ENCODE results near the gene ZNF579.

ZNF579 gene

DNA sequence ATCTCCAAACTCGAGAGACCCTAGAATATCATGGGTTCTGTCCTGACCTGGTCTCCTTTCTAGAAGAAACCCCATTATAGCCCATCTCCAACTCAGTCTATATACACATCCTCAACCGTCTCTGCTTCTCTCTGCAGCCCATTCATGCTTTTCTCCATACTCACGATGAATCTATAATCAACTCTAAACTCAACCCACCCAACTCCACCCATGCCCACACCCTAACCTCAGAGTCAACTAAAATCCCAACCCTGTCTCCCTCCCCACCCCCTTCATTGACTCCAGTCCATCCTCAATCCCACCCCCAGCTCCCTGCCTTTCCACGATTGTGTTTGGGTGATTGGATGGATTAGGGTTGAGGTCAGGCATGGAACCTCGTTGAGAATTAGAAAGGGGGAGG lies 37.1 kb downstream of the ZNF579 start:
- Histone ChIP-seq H3K9ac (ENCODE audit: low read length) (no peak overlapping the region), H3K27me3 (ENCODE audit: control insufficient read depth in 1 of 2, insufficient read depth in 2 of 2, low read length in 2 of 2) (peaks cover 0 to 24% of the 10 kb centered on the region in 2 donors), H3K4me3 (ENCODE audit: low read depth in 1 of 2, low read length in 2 of 2) (no peak overlapping the region), H3K27ac (ENCODE audit: low read depth, low read length) (no peak overlapping the region), H3K9me3 (ENCODE audit: low read length) (no peaks in the 10 kb centered on the region), H3K4me1 (ENCODE audit: insufficient read depth, low read length) (no peaks in the 10 kb centered on the region), H3K36me3 (ENCODE audit: insufficient read depth, low read length) (no peaks in the 10 kb centered on the region)

DNA sequence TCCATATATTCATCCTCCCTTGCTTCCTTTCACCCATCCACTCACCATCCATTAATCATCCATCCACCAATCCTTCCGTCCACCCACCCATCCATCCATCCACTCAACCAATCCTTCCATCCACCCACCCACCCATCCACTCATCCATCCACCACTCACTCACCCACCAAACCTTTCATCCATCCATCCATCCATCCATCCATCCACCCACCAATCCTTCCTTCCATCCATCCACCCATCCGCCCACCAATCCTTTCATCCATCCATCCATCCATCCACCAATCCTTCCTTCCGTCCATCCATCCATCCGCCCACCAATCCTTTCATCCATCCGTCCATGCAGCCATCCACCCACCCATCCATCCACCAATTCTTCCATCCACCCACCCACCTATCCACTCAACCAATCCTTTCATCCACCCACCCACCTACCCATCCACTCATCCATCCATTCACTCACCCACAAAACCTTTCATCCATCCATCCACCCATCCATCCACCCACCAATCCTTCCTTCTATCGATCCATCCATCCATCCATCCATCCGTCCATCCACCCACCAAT lies 38.3 kb downstream of the ZNF579 start:
- H3K9me3 ChIP-seq (ENCODE audit: low read length) = no peaks in the 10 kb centered on the region
- no peaks in the 10 kb centered on the region for H3K4me1 ChIP-seq (ENCODE audit: insufficient read depth, low read length)
- H3K27me3 ChIP-seq (ENCODE audit: control insufficient read depth in 1 of 2, insufficient read depth in 2 of 2, low read length in 2 of 2) = peaks cover 0 to 24% of the 10 kb centered on the region in 2 donors
- H3K27ac ChIP-seq (ENCODE audit: low read depth, low read length) = no peak overlapping the region
- H3K9ac ChIP-seq (ENCODE audit: low read length) = no peak overlapping the region
- H3K36me3 ChIP-seq (ENCODE audit: insufficient read depth, low read length) = no peaks in the 10 kb centered on the region
- no peak overlapping the region for H3K4me3 ChIP-seq (ENCODE audit: low read depth in 1 of 2, low read length in 2 of 2)

DNA sequence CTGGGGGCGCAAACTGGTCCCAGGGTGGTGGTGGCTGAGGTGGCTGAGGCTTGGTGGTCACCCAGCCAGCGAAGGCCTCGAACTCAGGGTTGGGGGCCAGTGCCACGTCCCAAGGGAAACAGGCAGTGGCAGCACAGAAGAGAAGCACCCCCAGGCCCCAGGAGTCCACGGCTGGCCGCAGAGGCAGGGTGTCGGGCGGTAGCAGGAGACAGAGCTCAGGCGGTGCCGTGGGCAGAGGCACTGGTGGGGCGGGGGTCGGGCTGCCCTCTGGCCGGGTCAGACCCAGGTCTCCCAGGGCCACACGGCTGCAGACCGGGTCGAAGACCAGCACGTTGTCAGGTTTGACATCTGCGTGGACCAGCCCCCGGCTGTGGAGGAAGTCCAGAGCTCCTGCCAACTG lies 39.6 kb downstream of the ZNF579 start:
- Histone ChIP-seq H3K27me3 (ENCODE audit: control insufficient read depth in 1 of 2, insufficient read depth in 2 of 2, low read length in 2 of 2) (peaks cover 0 to 16% of the 10 kb centered on the region in 2 donors), H3K4me1 (ENCODE audit: insufficient read depth, low read length) (no peaks in the 10 kb centered on the region), H3K4me3 (ENCODE audit: low read depth in 1 of 2, low read length in 2 of 2) (no peak overlapping the region)

DNA sequence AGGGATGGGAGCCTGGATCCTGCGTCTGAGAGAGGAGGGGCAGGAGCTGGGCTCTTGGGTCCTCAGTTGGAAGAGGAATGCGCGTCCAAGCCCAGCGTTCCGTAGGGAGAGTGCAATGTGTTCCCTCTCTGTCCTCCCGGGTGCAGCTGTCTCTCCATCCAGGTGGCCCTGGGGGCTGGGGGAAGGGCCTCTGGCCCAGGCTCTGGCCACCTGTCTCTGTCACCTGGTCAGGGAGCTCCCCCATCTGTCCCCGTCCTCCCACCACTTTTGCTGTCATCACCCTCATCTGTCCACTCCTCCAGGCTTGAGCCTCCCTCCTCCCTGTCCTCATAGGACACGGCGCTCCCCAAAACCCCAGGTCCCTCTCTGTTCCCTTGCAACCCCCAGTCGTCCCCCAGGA lies 40.0 kb downstream of the ZNF579 start:
- peaks cover 0 to 16% of the 10 kb centered on the region in 2 donors for H3K27me3 ChIP-seq (ENCODE audit: control insufficient read depth in 1 of 2, insufficient read depth in 2 of 2, low read length in 2 of 2)
- no peak overlapping the region for H3K27ac ChIP-seq (ENCODE audit: low read depth, low read length)
- no peaks in the 10 kb centered on the region for H3K4me1 ChIP-seq (ENCODE audit: insufficient read depth, low read length)

More for the DNA sequence above, 39.6 kb downstream of the ZNF579 start:
- Histone ChIP-seq H3K36me3 (ENCODE audit: insufficient read depth, low read length) (no peaks in the 10 kb centered on the region), H3K9ac (ENCODE audit: low read length) (no peak overlapping the region), H3K9me3 (ENCODE audit: low read length) (no peaks in the 10 kb centered on the region), H3K27ac (ENCODE audit: low read depth, low read length) (no peak overlapping the region)

DNA sequence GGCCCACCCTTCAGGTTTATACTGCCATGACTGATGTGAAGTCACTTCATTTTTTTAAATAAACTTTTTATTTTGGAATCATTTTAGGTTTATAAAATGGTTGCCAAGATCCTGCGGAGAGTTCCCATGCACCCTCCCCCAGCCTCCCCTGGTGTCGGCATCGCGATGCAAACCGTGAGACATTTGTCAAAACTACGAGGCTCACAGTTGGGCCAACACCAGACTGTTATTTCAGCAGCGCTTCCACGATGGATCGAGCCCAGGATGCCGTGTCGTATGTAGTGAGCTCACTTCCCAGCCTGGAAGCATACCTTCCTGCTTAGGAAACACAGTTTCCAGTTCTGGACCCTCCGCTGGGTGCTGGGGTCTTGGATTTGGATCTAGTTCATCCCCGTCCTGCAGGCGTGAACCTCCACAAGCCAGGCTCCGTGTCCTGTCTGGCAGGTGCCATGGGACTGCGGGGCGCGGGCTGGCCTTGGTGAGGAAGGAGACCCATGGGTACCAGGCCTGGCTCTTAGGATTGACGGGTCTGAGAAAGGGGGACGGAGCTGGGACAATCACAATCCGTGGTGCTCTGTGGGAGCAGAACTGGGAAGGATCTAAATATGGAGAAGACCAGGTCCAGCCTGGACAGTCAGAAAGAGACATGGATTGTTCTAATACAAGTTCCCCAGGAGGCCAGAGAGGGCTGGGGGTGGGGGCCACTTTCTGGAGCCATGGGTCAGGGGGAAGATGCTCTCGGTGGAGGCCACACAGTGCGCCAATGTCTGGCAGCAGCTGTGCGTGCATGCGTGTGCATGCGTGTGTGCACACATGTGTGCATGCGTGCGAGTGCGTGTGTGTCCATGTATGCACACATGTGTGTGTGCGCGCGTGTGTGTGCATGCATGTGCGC lies 41.3 kb downstream of the ZNF579 start:
- H3K9me3 ChIP-seq (ENCODE audit: low read length) = no peaks in the 10 kb centered on the region
- no peak overlapping the region for H3K4me3 ChIP-seq (ENCODE audit: low read depth in 1 of 2, low read length in 2 of 2)
- no peaks in the 10 kb centered on the region for H3K36me3 ChIP-seq (ENCODE audit: insufficient read depth, low read length)
- H3K4me1 ChIP-seq (ENCODE audit: insufficient read depth, low read length) = no peaks in the 10 kb centered on the region
- H3K9ac ChIP-seq (ENCODE audit: low read length) = no peak overlapping the region
- peaks cover 0 to 7% of the 10 kb centered on the region in 2 donors for H3K27me3 ChIP-seq (ENCODE audit: control insufficient read depth in 1 of 2, insufficient read depth in 2 of 2, low read length in 2 of 2)
- no peak overlapping the region for H3K27ac ChIP-seq (ENCODE audit: low read depth, low read length)

More for the DNA sequence above, 40.0 kb downstream of the ZNF579 start:
- no peak overlapping the region for H3K9ac ChIP-seq (ENCODE audit: low read length)
- no peaks in the 10 kb centered on the region for H3K36me3 ChIP-seq (ENCODE audit: insufficient read depth, low read length)
- no peaks in the 10 kb centered on the region for H3K9me3 ChIP-seq (ENCODE audit: low read length)
- no peak overlapping the region for H3K4me3 ChIP-seq (ENCODE audit: low read depth in 1 of 2, low read length in 2 of 2)

DNA sequence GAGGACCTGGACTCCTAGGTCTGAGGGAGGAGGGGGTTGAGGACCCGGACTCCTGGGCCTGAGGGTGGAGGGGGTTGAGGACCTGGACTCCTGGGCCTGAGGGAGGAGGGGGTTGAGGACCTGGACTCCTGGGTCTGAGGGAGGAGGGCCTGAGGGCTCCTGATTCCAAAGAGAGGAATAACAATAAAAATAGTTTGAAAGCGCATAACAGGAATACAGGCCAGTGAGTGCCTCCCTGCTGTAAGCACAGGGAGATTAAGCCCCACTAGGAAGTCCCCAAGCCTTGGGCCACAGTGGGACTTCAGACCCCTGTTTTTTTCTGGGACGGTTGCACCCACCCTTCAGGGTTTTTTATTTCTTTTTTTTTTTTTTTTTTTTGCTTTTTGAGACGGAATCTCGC lies 42.5 kb downstream of the ZNF579 start:
- peaks cover 0 to 4% of the 10 kb centered on the region in 2 donors for H3K27me3 ChIP-seq (ENCODE audit: control insufficient read depth in 1 of 2, insufficient read depth in 2 of 2, low read length in 2 of 2)
- H3K4me3 ChIP-seq (ENCODE audit: low read depth in 1 of 2, low read length in 2 of 2) = no peak overlapping the region
- no peak overlapping the region for H3K9ac ChIP-seq (ENCODE audit: low read length)
- H3K9me3 ChIP-seq (ENCODE audit: low read length) = no peaks in the 10 kb centered on the region
- H3K27ac ChIP-seq (ENCODE audit: low read depth, low read length) = no peak overlapping the region
- no peaks in the 10 kb centered on the region for H3K4me1 ChIP-seq (ENCODE audit: insufficient read depth, low read length)
- no peaks in the 10 kb centered on the region for H3K36me3 ChIP-seq (ENCODE audit: insufficient read depth, low read length)

DNA sequence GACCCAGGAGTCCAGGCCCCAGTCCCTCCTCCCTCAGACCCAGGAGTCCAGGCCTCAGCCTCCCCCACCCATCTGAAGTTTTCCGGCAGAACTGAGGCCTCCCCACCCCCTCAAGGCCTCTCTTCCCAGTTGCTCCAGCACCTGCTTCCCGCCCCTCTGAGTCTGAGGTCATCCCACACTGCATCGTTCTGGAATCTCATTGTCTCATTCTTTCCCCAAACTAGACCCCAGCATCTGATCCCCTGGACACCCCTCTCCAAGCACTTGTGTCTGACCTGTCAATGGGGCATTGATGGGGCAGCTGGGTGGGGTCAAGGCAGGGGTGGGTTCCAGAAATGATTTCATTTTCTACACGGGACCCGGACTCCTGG lies 42.9 kb downstream of the ZNF579 start:
- no peak overlapping the region for H3K9ac ChIP-seq (ENCODE audit: low read length)

DNA sequence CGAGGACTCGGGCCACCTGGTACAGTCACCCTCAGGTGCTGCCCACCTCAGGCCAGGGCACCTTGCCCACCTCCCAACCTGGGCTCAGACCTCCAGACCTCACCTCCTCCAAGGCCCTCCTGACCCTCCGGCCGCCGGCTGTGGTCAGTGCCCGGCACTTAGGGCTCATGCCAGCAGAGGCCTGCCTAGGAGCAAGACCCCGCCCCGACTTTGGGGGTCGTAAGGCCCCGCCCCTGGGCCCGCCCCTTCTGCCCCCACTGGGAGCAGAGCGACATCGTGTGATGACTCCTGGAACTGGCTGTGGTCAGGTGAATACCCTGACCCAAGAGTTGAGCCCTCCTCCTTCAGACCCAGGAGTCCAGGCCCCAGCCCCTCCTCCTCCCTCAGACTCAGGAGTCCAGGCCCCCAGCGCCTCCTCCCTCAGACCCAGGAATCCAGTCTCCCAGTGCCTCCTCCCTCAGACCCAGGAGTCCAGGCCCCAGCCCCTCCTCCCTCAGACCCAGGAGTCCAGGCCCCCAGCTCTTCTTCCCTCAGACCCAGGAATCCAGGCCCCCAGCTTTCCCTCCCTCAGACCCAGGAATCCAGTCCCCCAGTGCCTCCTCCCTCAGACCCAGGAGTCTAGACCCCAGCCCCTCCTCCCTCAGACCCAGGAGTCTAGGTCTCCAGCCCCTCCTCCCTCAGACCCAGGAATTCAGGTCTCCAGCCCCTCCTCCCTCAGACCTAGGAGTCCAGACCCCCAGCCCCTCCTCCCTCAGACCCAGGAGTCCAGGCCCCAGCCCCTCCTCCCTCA lies 43.5 kb downstream of the ZNF579 start, which contains the start of gene SBK2:
Gene SBK2, minus strand, starts transcription at position 183 of the 790 bp plus-strand sequence. CDS start 839 bp downstream, outside the sequence.
- H3K36me3 ChIP-seq (ENCODE audit: insufficient read depth, low read length) = no peaks in the 10 kb centered on the region
- H3K4me3 ChIP-seq (ENCODE audit: low read depth in 1 of 2, low read length in 2 of 2) = no peak within 1 kb of the TSS
- no peak within 1 kb of the TSS for H3K27ac ChIP-seq (ENCODE audit: low read depth, low read length)
- no peaks in the 10 kb centered on the region for H3K9me3 ChIP-seq (ENCODE audit: low read length)
- H3K4me1 ChIP-seq (ENCODE audit: insufficient read depth, low read length) = no peaks in the 10 kb centered on the region
- H3K27me3 ChIP-seq (ENCODE audit: control insufficient read depth in 1 of 2, insufficient read depth in 2 of 2, low read length in 2 of 2) = peaks cover 0 to 4% of the 10 kb centered on the region in 2 donors
- H3K9ac ChIP-seq (ENCODE audit: low read length) = no peak within 1 kb of the TSS

More for the DNA sequence above, 42.9 kb downstream of the ZNF579 start:
- H3K27ac ChIP-seq (ENCODE audit: low read depth, low read length) = no peak overlapping the region
- H3K27me3 ChIP-seq (ENCODE audit: control insufficient read depth in 1 of 2, insufficient read depth in 2 of 2, low read length in 2 of 2) = peaks cover 0 to 4% of the 10 kb centered on the region in 2 donors
- H3K4me3 ChIP-seq (ENCODE audit: low read depth in 1 of 2, low read length in 2 of 2) = no peak overlapping the region
- no peaks in the 10 kb centered on the region for H3K9me3 ChIP-seq (ENCODE audit: low read length)
- no peaks in the 10 kb centered on the region for H3K36me3 ChIP-seq (ENCODE audit: insufficient read depth, low read length)
- no peaks in the 10 kb centered on the region for H3K4me1 ChIP-seq (ENCODE audit: insufficient read depth, low read length)

DNA sequence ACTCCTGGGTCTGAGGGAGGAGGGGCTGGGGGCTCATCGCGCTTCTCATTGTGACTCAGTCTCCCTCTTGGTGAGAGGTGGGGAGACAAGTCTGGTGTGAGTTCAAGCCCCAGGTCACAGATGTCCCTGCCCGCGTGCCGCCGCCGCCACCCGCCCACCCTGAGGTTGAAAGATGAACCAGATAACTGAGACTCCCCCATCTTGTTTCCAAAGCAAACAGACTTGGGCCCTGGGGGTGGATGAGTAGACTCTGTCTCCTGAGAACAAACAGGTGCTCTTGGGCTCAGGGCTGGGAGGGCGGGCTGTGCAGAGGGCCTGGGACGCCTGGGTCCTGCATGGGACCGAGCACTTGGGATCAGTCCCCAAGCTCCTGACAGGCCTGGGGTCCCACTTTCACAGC lies 44.3 kb downstream of the ZNF579 start:
- Histone ChIP-seq H3K27ac (ENCODE audit: low read depth, low read length) (no peak overlapping the region), H3K4me3 (ENCODE audit: low read depth in 1 of 2, low read length in 2 of 2) (no peak overlapping the region), H3K4me1 (ENCODE audit: insufficient read depth, low read length) (no peaks in the 10 kb centered on the region), H3K36me3 (ENCODE audit: insufficient read depth, low read length) (no peaks in the 10 kb centered on the region), H3K9me3 (ENCODE audit: low read length) (no peaks in the 10 kb centered on the region), H3K27me3 (ENCODE audit: control insufficient read depth in 1 of 2, insufficient read depth in 2 of 2, low read length in 2 of 2) (peaks cover 0 to 4% of the 10 kb centered on the region in 2 donors), H3K9ac (ENCODE audit: low read length) (no peak overlapping the region)

DNA sequence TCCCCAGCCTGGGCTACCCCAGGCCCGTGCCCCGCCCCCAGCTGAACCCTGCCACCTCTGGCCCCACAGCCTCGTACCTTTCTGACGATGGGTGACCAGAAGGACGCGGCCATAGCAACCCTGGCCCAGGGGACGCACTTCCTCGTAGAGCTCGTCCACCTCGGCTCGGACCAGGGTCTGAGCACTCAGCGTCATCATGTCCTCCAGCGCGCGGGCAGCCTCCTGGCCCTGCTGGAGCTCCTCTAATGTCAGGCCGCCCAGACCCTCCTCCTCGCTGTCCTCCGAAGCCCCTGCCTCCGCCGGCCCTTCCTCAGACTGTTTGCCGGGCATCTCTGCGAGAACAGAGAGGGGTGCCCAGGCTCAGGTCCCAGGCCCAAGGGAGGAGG lies 44.7 kb downstream of the ZNF579 start:
- H3K27me3 ChIP-seq (ENCODE audit: control insufficient read depth in 1 of 2, insufficient read depth in 2 of 2, low read length in 2 of 2) = peaks cover 0 to 4% of the 10 kb centered on the region in 2 donors
- no peaks in the 10 kb centered on the region for H3K4me1 ChIP-seq (ENCODE audit: insufficient read depth, low read length)
- H3K4me3 ChIP-seq (ENCODE audit: low read depth in 1 of 2, low read length in 2 of 2) = no peak overlapping the region
- H3K27ac ChIP-seq (ENCODE audit: low read depth, low read length) = no peak overlapping the region
- H3K9ac ChIP-seq (ENCODE audit: low read length) = no peak overlapping the region
- H3K9me3 ChIP-seq (ENCODE audit: low read length) = no peaks in the 10 kb centered on the region
- no peaks in the 10 kb centered on the region for H3K36me3 ChIP-seq (ENCODE audit: insufficient read depth, low read length)
